ENCODE results near the gene PHF2. TPM values are rescaled to one million over a fixed set of nuclear protein-coding genes. Genes with fewer than 3 reads are reported as not detected.

PHF2 gene
- total RNA-seq, 1 experiment from 2014 or later = 10.6 TPM

DNA sequence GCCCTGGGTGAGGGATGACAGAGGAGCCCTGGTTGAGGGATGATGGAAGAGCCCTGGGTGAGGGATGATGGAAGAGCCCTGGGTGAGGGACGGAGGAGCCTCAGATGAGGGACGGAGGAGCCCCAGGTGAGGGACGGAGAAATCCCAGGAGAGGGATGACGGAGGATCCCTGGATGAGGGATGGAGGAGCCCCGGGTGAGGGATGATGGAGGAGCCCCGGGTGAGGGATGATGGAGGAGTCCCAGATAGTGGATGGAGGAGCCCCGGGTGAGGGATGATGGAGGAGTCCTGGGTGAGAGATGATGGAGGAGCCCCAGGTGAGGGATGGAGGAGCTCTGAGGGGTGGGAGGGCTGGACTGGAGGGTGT lies 10.9 kb downstream of the PHF2 start:
- H3K36me3 ChIP-seq (replicated peaks; ENCODE audit: control insufficient read depth, insufficient read depth, low read length) = no peaks in the 10 kb centered on the region
- DNase-seq = no peak
- H3K27me3 ChIP-seq (ENCODE audit: control insufficient read depth, insufficient read depth, low read length) = no peaks in the 10 kb centered on the region
- no peak overlapping the region for H3K4me3 ChIP-seq (ENCODE audit: insufficient read depth, low read depth, low read length)

DNA sequence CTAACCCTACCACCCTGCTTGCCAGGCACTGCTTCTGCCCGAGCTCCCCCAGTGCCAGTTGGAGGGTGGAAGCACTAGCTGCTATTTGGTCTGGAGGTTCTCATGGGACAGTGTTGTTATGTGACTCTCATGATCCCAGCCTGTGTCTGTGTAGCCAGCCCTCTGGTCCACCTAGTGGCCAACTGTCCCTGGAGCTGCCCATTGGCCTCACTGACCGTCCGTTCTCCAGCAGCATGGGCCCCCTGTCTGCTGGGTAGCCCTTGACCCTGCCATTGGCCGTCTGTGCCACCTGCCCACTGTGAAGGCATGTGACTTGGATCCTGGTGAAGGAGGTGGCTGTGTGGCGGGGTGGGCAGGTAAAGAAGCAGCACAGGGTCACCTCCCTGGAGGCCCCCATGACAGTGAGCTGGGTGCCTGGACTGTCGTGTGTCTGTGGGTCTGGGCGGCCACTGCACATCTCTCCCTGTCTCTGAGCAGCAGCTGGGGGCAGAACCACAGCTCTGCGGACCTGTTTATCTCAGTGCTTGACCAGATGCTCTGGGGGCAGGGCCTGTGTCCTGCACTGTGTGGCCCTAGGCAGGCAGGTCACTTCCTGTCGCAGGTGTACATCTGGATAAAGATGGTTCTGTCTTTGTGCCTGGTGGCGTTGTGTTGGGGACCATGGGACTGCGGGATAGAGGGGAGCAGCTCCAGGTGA lies 11.4 kb downstream of the PHF2 start:
- H3K36me3 ChIP-seq (replicated peaks; ENCODE audit: control insufficient read depth, insufficient read depth, low read length) = no peaks in the 10 kb centered on the region
- H3K27me3 ChIP-seq (ENCODE audit: control insufficient read depth, insufficient read depth, low read length) = no peaks in the 10 kb centered on the region
- no peak overlapping the region for H3K4me3 ChIP-seq (ENCODE audit: insufficient read depth, low read depth, low read length)
- peak; percentile 54 for DNase-seq

DNA sequence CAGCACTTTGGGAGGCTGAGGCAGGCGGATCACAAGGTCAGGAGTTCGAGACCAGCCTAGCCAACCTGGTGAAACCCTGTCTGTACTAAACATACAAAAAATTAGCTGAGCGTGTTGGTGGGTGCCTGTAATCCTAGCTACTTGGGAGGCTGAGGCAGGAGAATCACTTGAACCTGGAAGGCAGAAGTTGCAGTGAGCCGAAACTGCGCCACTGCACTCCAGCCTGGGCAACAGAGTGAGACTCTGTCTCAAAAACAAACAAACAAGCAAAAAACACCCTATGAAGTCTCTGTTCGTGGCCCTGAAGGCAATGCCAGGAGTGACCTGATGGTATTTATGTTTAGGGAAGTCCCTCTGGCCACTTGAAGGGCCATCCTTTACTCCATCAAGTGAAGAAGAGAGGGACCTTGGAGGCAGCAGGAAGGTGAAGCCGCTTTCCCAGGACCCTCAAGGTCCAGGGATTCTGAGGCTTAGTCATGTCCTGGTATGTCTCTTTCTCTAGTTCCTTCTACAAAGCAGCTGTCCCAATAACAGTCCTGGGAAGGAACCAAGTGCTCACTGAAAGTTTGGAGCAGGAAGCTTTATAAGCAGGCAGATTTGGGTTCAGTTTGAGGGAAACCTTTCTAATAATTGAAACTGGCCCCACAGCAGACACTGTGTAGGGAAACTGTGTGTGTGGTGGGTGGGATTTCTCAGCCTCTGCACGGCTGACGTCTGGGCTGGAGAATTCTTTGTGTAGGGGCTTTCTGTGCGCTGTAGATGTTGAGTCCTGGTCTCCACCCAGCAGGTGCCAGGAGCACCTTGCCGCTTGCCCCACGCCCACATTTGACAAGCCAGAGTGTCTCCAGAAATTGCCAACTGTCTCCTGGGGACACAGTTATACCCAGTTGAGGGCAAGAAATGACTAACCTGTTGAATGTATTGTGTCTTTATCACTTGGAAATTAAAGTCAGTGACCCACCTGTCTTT lies 12.5 kb downstream of the PHF2 start:
- peak; percentile 24 for DNase-seq
- H3K4me3 ChIP-seq (ENCODE audit: insufficient read depth, low read depth, low read length) = no peak overlapping the region
- H3K36me3 ChIP-seq (replicated peaks; ENCODE audit: control insufficient read depth, insufficient read depth, low read length) = no peaks in the 10 kb centered on the region
- no peaks in the 10 kb centered on the region for H3K27me3 ChIP-seq (ENCODE audit: control insufficient read depth, insufficient read depth, low read length)

DNA sequence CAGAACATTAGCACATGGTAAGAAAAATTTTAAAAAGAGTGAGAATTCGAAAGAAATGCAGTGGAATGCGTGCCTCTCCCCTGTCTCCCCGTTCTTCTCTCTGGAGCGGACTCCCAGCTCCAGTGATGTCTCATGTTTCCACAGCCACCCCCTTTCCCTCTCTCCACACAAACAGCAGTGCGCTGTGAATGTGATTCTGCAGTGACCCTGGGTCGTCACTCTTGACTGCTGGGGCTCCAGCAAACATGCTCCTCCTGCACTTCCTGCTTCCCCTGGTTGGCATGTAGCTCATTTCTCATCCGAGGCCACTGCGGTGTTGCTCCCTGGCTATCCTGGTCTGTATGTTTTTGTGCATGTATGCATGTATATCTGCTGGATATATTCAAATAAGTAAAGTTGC lies 13.3 kb downstream of the PHF2 start:
- peak; percentile 50 for DNase-seq
- H3K36me3 ChIP-seq (replicated peaks; ENCODE audit: control insufficient read depth, insufficient read depth, low read length) = no peaks in the 10 kb centered on the region
- H3K27me3 ChIP-seq (ENCODE audit: control insufficient read depth, insufficient read depth, low read length) = no peaks in the 10 kb centered on the region
- H3K4me3 ChIP-seq (ENCODE audit: insufficient read depth, low read depth, low read length) = no peak overlapping the region

DNA sequence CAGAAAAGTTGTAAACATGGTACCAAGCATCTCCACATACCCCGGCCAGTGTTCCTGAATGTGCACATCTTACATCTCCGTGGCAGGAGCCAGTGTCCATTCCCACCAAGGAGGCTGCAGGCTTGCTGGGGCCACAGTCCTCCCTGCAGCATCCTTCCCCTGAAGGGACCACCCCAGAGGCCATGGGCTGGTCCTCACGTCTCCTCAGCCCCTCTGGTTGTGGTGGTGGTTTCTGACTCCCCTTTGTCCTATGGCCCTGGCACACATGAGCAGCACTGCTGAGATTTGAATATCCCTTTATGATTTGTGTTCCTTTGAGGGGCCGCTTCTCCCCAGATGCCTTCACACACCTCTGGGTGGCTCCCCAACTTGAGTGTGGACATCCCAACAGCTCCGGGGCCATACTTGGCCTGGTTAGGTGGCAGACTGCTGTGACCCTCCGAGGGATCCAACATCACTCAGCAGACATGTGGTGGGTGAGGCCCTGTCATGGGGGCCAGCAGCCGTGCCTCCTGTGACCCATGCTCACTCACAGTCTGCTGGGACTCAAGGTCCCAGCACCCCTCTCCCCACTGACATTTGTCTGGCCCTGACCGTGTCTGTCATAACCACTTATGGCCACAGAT lies 14.3 kb downstream of the PHF2 start:
- Histone ChIP-seq H3K4me3 (ENCODE audit: insufficient read depth, low read depth, low read length) (no peak overlapping the region), H3K27me3 (ENCODE audit: control insufficient read depth, insufficient read depth, low read length) (no peaks in the 10 kb centered on the region), H3K36me3 (replicated peaks; ENCODE audit: control insufficient read depth, insufficient read depth, low read length) (no peaks in the 10 kb centered on the region)
- DNase-seq = peak; percentile 30

DNA sequence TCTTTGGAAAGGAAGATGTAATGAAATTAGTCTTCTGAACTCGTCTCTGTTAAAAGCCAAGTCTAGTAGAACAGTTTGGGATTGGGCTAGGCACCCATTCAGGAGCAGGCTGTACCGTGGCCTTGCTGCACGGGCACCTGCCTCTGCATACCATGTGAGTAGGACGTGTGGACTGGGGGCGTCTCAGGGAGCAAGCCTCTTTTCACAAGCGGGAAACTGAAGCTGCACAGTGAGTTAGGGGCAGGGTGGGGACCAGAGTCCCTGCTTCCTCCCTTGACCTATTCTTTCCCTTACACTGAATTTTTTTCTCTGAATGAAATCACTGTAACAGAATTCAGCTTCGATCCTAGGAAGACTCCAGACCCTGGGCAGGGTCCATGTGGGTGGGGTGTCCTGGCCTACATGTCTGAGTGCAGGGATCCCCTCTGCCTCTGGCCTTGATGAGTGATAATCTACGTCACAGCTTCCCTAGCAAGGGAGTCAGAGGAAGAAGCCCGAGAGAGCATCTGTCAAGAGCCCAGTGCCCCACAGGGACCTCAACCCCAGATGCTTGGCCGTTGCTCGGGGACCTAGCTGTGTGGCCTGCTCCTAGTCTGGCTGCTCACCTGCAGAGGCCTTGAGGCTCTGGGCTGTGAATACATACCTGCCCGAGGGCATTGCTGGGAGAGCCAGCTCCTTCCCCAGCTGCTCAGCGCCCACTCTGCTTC lies 15.1 kb downstream of the PHF2 start:
- Histone ChIP-seq H3K4me3 (ENCODE audit: insufficient read depth, low read depth, low read length) (no peak overlapping the region), H3K27me3 (ENCODE audit: control insufficient read depth, insufficient read depth, low read length) (no peaks in the 10 kb centered on the region), H3K36me3 (replicated peaks; ENCODE audit: control insufficient read depth, insufficient read depth, low read length) (no peaks in the 10 kb centered on the region)
- peak; percentile 26 for DNase-seq

DNA sequence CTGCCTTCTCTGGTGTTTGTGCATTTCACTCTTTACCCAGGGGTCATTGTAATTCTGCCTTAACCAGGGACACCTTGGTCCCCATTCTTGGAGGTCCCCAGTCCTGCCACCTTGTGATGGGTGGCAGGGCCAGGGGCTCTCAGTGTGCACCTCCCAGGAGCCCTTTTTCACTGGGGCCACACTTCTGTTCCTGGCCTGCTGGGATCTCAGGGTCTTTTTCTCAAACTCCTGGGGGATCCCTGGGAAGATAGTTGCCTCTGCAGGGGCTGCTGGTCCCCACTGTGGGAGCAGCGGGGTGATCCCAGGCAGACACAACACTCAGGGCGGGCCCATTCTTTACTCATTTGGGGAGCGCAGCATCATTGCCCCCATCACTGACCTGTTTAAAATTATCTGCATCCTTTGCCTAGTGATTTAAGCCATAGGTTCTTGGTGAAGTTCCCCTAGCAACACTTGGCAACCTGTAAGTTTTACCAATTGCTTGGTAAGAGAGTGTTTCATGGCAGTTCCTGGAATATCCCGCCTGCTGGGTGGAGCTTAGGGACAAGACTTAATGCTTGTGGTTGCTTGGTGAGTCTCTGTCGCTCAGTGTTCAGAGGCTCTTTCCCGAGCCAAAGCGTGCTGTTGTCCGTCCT lies 15.7 kb downstream of the PHF2 start:
- peak; percentile 18 for DNase-seq
- Histone ChIP-seq H3K36me3 (replicated peaks; ENCODE audit: control insufficient read depth, insufficient read depth, low read length) (no peaks in the 10 kb centered on the region), H3K4me3 (ENCODE audit: insufficient read depth, low read depth, low read length) (no peak overlapping the region), H3K27me3 (ENCODE audit: control insufficient read depth, insufficient read depth, low read length) (no peaks in the 10 kb centered on the region)

DNA sequence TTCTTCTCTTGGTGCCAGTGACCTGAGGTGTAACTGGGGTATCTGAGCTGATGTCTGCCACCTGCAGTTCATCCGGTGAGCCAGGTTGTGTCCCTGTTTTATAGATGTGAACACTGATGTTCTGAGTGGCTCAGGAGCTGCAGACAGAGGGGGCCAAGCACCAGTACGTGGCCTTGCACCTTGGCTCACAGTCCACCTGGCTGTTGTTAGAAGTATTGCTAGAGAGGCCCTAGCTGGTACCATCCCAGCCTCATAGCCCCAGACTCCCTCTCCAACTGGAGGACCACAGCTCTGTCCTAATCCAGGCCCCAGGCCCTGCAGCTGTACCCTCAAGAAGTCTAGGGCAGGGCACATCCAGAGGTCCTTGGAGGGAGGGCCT lies 16.2 kb downstream of the PHF2 start:
- Histone ChIP-seq H3K4me3 (ENCODE audit: insufficient read depth, low read depth, low read length) (no peak overlapping the region), H3K27me3 (ENCODE audit: control insufficient read depth, insufficient read depth, low read length) (no peaks in the 10 kb centered on the region), H3K36me3 (replicated peaks; ENCODE audit: control insufficient read depth, insufficient read depth, low read length) (no peaks in the 10 kb centered on the region)
- DNase-seq = peak; percentile 83

DNA sequence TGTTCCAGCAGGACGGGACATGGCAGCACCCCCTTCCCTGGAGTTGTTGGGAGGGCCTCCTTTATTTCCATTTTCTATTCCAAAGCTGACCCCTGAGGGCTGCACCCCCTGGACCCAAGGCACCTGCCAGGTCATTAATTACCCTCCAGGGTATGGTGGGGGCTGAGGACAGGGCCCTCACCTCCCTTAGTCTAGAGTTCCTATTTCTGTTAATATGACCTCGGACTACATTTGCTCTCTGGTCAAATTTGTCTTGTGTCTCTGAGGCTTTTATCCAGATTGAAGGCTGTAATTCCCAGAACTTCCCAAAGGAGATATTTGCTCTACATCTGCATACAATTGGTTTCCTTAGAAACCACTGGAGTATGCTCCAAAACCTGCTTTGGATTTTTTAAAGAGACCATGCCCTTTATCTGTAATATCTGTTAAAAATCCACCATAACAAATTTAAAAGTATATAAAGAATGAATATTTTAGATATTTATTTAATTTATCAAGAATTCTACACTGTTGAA lies 16.8 kb downstream of the PHF2 start:
- Histone ChIP-seq H3K27me3 (ENCODE audit: control insufficient read depth, insufficient read depth, low read length) (no peaks in the 10 kb centered on the region), H3K4me3 (ENCODE audit: insufficient read depth, low read depth, low read length) (no peak overlapping the region), H3K36me3 (replicated peaks; ENCODE audit: control insufficient read depth, insufficient read depth, low read length) (no peaks in the 10 kb centered on the region)
- DNase-seq = peak; percentile 15

DNA sequence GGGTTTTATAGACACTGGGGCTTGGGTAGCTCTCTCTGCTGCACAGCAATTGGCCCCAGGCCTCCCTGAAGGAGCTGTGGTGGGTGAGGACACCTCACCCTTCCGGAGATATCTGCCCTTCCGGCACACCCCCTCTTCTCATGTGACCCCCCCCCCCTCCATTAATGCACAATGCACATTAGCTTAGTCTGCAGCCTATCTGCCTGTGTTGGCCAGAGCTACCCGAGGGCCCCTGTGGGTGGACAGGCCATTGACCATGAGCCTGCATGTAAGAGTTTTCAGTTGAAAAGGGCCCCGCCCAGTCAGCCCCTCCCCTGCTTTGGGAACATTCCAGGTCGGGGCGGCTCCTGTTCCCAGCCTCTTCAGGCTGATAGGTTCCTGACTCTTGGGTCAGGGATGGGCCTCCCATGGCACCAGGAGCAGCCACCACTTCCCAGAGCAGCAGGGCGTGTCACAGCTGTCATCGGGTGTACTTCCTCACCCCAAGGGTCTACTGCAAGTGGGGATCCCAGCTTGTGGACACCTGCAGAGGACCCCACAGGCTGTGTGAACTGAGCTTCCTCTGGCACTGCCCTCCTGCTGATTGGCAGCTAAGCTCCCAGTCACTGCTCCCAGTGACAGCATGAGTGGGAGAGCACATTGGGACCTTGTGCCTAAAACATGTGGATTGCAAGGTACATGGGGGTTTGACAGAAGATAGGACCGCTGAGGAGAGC lies 17.8 kb downstream of the PHF2 start:
- no peaks in the 10 kb centered on the region for H3K36me3 ChIP-seq (replicated peaks; ENCODE audit: control insufficient read depth, insufficient read depth, low read length)
- peak; percentile 51 for DNase-seq
- H3K4me3 ChIP-seq (ENCODE audit: insufficient read depth, low read depth, low read length) = no peak overlapping the region
- no peaks in the 10 kb centered on the region for H3K27me3 ChIP-seq (ENCODE audit: control insufficient read depth, insufficient read depth, low read length)

DNA sequence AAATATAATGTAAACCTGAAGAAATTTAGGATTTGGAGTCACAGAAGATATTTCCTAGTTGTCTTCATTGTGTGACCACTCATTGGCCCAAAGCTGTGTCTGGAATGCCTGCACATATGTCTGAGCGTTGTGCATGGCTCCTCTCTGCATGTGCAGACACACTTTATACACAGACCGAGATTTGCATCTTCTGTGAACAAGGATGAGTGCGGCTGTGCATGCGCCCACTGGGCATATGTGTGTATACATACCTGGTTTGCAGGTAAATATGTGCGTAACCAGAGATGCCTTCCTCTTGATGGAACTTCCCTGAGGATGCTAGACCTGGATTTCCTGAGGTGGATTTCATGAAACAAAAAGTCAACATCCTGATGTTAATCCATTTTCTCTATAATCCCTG lies 19.1 kb downstream of the PHF2 start:
- DNase-seq = no peak
- H3K4me3 ChIP-seq (ENCODE audit: insufficient read depth, low read depth, low read length) = no peak overlapping the region
- no peaks in the 10 kb centered on the region for H3K27me3 ChIP-seq (ENCODE audit: control insufficient read depth, insufficient read depth, low read length)
- H3K36me3 ChIP-seq (replicated peaks; ENCODE audit: control insufficient read depth, insufficient read depth, low read length) = no peaks in the 10 kb centered on the region

DNA sequence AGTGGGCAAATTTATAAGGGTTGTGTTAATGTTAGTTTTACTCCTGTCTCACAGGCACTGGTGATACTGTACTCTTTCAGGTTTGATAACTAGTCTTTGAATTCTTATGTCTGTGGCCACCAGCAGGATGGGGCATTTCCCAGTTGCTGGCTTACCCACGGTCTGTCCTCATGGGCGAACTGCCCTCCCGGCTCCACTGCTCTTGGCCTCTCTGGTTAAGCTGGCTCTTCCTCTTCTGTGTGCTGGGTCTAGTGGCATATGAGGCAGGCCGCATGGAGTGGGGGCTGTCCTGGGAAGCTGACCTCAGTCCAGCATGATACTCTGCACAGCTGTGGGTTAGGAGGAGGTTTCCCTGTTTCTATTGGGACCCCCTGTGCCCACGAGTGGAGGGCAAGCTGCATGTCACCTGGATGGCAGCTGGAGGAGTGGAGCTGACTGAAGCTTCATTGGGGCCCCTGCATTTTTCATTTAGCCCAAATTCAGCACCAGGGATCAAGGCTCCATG lies 19.5 kb downstream of the PHF2 start:
- Histone ChIP-seq H3K27me3 (ENCODE audit: control insufficient read depth, insufficient read depth, low read length) (no peaks in the 10 kb centered on the region), H3K36me3 (replicated peaks; ENCODE audit: control insufficient read depth, insufficient read depth, low read length) (no peaks in the 10 kb centered on the region), H3K4me3 (ENCODE audit: insufficient read depth, low read depth, low read length) (no peak overlapping the region)
- DNase-seq = peak; percentile 8

DNA sequence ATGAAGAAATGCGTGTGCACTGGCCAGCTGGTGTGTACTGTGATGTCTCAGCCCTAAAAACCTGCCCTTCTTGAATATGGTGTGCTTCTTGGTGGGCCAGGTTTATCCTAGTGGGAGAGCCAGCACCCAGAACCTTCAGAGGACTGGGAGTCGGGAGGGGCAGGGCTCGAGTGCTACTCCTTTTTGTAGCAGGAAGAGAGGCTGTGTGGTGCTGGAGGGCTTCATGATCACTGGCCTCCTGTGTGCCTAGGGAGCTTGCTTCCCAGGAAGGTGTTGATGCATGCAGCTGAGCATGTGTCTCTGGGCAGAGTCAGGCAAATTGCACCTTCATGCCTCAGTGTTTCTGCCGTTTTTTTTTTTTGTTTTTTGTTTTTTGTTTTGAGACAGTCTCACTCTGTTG lies 20.0 kb downstream of the PHF2 start:
- no peaks in the 10 kb centered on the region for H3K27me3 ChIP-seq (ENCODE audit: control insufficient read depth, insufficient read depth, low read length)
- no peaks in the 10 kb centered on the region for H3K36me3 ChIP-seq (replicated peaks; ENCODE audit: control insufficient read depth, insufficient read depth, low read length)
- DNase-seq = peak; percentile 15
- H3K4me3 ChIP-seq (ENCODE audit: insufficient read depth, low read depth, low read length) = no peak overlapping the region

Data from H7 (cell line).